OCI-M1 (cell line): Measurements from ENCODE around the gene ELF1.
A peak's percentile ranks its signal among the peaks of the same experiment; 100 is the strongest.

Experiments used
- DNase-seq: peaks from one replicate; lab custom pipeline; 2025; lab: John Stamatoyannopoulos, UW

ELF1 gene

DNA sequence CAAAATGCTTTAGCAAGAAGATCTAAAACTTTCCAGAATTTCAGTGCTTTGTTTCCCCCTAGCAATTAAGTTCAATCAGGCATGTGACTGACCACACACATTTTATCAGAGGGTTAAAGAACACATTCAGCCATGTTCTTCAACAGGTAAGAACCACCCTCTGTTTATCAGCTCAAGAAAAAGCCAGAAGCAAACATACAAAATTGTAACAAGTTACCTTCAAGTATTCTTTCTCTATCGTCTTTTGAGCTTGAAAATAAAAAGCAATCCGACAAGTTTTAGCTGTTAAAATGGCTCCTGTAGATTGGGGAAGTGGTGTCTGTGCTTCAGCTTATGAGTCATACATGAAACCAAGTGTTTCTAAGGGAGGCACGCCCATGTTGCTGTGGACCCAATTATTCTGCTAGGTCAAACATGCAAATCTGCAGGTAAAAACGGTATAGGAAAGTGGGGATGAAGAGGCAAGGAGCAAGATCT lies at the start of gene ELF1:
TSS of gene ELF1 (minus strand) at position 306 of the 477 bp plus-strand sequence. CDS start 37,262 bp downstream, outside the sequence.
- peak; percentile 92 for DNase-seq

DNA sequence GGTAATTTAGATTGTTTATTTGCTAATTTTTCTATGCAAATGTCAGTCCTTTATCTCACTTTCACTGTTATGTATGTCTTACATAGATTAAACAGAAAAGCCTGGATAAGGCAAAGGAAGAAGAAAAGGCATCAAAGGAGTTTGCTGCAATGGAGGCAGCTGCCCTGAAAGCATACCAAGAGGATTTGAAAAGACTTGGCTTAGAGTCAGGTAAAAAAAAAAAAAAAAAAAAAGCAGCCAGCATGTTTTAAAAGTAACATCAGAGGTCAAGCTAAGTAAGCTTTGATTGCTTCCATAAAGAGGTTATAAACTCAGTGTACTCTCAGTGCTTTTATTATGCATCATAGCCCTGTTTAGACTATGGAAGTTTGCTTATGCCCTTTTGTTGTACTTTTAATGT lies 46.0 kb upstream of the ELF1 start:
- DNase-seq: peak; percentile 10

DNA sequence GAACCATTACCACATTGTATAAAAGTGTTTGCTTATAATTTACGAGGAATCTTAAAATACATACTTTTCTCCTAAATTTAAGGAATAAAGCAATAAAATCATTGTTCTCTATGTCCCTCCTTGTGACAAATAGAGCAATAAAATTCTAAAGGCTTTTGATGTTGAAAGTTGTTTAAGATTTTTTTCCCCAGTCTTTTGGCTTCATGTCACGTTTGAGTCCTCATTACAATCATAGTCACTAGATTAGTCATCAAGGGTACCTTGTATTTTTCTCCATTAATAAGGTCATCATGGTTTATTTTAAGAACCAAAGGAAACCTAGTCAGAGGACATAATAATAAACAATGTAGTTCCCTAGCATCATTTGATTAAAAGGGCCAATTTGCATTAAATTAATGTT lies 45.4 kb upstream of the ELF1 start:
- no peak for DNase-seq

DNA sequence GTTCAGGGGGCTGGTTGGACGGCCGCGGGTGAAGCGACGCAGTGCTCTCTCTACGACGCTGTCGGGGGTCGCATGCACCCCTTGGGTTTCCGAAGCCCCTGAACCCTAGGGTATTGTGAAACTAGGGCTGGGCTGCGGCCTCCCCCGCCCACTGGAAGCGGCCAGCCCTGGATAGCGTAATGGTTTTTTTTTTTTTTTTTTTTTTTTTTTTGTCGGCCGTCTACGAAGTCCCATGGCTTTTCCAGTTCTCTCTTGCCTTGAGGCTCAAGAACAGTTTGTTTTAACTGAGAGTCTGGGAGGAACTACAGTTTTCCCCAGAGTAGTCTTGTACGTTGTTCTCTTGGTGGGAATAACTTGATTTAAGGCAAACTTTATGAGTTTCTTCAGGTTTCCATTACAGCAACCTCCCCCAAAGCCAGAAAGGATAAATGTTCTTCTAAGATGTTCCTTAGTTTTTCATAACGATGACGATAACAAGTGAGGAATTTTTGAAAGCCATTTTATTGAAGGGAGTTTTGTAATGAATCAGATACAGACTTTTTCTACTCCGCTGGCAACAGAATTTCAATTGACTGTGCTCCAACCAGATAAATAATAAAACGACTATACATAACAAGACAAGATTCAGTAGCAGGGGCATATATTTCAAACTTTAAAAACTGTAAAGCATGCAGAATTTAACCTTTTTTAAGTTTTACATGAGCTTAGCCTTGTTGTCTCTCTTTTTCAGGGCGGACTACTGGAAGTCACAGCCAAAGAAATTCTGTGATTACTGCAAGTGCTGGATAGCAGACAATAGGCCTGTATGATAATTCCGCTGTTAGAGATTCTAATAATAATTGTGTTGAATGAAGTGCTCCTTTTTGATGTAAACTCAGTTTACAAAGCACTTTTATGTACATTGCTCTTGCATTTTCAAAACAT lies 43.1 kb upstream of the ELF1 start:
- peak; percentile 91 for DNase-seq

DNA sequence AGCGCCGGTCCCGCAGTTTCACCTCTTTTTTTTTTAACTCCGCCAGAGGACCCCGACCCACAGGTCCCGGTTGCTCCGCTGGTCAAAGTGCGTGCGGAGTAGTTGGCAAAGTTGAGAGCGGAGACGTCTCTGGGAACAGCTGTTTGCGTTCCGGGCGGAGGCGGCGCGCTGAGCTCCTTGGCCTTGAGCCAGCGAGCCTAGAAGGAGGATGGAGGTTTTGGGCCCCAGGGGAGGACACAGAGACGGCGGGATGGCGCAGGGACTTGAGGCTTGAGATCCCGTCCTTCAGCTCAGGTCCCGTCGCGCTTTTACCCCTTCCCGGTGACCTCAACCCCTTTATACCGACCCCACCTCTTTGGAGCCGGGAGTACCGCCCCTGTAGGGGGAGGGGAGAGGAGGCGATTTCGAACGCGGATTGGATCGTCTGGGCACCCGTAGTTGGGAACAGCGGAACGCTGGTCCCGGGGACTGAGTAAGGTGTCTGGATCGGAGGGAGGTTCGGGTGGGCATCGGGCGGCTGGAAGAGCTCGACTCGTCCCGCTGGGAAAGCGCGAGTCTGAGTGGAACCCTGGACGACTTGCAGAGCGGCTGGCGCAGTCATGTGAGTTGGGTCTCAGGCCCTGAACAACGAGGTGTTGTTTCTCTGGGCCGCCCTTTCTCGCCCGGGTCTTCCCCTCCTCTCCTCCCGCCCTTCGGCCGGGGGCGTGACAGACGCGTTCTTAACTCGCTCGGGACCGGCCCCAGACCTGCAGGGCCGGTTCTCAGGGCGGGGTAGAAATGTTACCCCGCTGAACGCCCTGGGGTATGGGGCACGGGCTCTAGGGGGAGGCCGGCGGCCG lies 42.2 kb upstream of the ELF1 start, which contains the start of gene WBP4:
TSS of gene WBP4 (plus strand) at position 435 of the 839 bp plus-strand sequence. CDS start at position 600, 165 bp downstream.
- DNase-seq: peak; percentile 97

DNA sequence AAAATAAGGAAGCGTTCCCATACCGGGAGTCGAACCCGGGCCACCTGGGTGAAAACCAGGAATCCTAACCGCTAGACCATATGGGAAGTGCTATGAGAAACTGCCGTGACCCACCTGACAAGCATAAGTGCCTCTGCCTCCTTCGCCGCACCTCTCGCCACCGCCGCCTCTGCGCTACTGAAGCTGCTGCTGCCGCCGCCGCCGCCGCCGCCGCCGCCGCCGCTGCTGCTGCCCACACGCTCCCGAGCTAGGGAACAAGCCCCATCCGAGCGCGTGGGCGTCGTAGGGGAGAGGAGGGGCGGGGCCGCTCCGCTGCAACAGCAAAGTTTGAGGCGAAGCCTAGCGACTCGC lies 41.6 kb upstream of the ELF1 start:
- peak; percentile 93 for DNase-seq

DNA sequence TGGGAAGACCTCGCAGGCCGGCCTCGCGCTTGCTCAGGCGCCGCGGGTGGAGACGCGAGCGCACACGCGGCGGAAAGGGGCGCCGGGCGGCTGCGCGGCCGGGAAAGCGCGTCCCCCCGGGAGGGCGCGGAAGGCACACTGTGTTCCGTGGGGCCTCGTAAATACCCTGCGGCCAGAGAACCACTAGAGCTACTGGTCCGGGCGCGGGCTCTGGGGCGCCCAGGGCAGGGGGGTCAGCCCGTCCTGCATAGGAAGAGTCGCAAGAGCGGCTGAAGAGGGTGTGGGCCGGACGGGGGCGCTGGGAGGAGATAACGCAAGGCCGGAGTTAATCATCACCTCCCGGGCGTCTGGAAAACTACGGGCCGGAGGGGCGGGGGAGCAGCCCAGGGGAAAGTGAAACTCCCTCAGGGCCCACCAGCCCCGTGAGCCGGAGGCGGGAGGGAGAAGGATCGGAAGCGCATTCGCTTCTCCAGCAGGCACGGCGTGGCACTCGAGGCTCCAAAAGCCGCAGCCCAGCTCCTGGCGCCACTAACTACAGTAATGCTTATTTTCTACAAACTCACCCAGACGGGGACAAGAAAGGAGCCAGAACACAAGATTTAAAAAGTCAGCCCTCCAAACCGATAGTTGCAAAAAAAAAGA lies 41.1 kb upstream of the ELF1 start:
- peak; percentile 97 for DNase-seq

DNA sequence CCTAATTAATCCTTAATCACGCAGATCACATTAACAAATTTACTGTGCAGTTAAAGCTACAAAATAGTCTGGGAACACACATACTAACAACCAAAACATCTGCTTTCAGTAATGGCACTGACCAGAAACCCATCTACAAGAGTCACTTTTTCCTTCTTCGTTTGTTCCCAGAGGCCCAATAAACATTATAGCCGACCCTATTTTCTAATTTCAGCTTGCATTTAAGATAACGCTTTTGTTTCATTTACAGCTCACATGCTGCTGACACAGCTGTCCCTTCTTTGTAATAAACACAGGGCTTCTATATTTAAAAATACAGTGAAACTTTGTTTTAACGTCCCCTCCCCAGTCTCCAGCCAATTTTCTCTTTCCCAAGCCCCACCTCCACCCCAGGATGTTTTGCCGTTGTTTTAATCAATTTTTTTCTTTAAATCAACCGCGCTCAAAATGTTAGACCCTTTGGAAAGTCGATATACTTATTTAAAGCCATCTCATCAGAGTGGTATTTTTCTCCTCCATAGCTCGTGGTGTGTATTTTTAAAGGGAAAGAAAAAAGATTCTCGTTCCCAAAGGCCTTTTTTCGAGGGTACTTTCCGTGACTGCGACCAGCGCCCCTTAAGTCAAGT lies 40.5 kb upstream of the ELF1 start:
- peak; percentile 77 for DNase-seq

DNA sequence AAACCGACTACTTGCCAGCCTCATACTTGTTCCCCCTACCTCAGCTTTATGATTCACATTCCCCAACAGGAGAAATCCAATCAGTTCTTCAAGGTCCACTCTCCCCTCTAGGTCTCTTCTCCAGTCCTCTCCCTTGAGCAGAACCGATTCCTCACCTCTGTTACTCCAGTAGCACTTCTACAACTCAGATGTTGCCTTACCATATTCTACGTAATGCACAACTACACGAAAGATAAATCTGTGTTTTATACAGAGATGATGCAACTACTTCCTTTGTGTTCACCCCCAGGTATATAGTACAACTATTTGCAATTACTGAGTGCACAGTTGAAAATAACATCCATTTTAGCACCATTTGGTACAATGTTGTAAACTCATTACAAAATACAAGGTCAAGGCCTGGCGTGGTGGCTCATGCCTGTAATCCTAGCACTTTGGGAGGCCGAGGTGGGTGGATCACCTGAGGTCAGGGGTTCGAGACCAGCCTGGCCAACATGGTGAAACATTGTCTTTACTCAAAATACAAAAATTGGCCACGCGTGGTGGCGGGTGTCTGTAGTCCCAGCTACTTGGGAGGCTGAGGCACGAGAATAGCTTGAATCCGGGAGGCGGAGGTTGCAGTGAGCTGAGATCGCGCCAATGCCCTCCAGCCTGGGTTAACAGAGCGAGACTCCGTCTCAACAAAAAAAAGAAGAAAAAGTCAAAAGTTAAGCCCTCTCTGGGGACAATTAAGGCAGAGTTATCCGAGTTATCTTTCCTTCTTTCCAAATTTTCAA lies 39.4 kb upstream of the ELF1 start:
- DNase-seq: peak; percentile 60

DNA sequence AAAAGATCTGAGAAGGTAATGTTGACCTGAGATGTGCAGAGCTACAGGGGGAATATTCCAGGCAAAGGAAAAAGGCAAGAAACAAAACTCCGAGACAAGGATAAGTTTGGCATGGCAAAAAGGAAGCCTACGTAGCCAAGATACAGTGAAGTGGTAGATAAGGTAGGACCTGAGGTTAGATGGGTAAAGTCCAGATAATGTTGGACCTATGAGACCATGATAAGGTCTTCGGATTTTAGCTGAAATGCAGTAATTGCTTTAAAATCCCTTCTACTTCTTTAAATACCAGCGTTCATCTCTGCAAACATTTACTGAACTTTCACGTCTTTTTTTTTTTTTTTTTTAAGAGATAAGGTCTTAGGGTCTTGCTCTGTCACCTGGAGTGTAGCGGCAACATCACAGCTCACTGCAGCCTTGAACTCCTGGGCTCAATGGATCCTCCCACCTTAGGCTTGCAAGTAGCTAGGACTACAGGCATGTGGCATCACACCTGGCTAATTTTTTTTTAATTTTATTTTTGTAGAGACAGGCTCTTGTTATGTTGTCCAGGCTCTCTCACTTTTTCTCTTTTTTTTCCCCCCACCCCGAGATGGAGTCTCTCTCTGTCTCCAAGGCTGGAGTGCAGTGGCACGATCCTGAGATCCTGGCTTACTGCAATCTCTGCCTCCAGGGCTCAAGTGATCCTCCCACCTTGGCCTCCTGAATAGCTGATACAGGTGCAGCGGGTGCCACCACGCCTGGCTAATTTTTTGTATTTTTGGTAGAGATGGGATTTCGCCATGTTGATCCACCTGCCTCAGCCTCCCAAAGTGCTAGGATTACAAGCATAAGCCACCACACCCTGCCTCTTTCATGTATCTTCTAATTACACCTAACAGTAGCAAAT lies 38.0 kb upstream of the ELF1 start:
- peak; percentile 50 for DNase-seq

DNA sequence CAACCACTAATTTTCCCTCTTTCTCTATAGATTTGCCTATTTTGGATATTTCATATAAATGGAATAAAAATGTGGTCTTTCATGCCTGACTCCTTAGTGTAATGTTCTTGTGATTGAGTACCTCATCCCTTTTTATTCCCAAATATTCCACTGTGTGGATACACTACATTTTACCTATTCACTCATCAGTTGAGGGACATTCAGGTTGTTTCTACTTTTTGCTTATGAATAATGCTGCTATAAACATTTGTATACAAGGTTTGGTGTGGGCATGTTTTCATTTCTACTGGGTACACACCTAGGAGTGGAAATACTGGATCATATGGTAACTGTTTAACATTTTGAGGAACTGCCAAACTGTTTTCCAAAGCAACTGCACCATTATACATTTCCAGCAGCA lies 37.1 kb upstream of the ELF1 start:
- DNase-seq: peak; percentile 50

DNA sequence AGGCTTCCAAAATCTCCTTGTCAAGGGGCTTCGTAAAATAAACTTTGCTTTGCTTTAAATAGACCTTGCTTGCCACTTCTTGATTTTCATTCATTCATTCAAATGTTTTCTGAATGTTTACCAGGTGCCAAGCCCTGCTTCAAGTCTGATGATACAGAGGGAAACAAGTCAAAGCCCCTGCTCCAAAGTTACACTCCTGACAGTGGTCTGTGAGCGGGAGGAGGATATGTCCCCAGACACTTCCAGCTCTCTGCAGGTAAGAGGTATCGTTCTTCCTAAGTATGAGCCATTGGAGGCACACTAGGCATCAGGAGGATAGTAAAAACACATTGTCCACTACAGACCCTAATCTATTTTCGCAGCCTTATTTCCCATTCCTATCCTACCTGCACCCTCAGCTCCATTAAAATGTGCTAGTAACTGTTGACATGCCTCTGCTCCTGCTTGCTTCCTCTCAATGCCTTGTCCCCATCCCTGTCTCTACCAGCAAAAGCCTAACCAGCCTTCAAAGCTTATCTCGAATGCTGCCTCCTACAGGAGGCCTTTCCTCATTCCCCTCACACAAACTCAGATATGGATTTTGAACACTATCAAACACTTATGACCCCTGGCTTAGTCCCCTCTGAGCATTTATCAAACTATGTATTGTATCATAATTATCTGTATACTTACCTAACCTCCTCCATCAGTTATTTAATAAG lies 36.0 kb upstream of the ELF1 start:
- peak; percentile 72 for DNase-seq

DNA sequence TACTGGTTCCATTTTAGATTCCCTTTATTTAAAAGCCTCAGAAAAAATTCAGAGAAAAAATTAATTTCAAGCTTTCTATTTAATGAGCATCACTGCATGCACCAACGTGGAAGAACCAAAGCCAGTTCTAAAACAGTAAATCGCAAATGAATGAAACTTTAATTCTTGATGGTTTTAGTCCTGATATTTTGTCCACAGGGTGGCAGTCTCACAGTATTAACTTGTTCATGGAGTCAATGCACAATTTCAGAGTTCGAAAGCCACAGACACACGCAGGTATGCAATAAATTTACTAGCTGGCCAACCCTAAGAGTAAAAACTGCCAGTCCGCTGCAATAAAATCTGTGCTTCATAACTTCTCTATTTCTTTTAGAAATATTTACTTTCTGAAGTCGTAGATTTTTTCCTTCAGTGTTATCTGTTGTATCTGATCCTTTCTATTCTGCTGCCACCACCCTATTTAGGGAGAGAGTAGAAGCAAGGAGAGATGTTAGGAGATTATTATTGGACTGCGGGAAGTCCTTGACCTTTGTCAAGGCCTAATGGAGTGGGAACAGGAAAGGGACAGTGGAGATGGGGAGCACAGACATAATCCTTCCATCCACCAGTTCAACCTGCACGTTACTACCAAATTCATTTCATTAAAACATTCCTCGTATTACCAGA lies 35.2 kb upstream of the ELF1 start:
- DNase-seq: peak; percentile 84

DNA sequence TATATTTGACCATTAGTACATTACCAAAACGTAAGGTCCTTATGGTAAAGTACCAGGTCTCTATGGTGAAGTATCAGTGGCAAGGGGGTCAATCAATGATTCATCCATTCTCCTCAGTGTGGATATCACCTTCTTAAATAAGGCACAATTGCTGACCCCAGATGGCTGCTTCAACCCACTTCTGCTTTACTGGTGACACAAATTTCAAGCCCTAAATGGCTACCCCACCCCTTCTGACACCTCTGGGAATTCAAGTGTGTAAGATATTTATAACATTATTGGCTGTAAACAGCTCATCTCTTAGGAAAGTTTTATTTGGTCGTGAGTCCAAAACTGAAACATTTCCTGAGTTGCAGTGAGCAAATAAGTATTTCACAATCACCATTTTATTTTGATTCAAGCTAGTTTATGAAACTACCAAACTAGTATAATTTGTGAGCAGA lies 34.3 kb upstream of the ELF1 start:
- peak; percentile 72 for DNase-seq

DNA sequence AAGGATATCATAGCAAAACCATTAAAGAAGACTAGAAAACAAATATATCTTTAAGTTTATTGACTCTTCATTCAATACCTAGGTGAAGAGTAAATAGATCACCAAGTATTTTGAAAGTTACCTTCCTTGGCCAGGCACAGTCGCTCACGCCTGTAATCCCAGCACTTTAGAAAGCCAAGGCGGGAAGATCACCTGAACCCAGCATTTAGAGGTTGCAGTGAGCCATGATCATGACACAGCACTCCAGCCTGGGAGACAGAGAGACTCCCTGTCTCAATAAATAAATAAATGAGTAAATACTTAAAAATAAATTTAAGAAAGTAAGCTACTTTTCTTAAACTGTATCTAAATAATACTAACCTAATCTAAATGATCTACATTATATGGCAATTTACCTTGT lies 33.3 kb upstream of the ELF1 start:
- DNase-seq: no peak

DNA sequence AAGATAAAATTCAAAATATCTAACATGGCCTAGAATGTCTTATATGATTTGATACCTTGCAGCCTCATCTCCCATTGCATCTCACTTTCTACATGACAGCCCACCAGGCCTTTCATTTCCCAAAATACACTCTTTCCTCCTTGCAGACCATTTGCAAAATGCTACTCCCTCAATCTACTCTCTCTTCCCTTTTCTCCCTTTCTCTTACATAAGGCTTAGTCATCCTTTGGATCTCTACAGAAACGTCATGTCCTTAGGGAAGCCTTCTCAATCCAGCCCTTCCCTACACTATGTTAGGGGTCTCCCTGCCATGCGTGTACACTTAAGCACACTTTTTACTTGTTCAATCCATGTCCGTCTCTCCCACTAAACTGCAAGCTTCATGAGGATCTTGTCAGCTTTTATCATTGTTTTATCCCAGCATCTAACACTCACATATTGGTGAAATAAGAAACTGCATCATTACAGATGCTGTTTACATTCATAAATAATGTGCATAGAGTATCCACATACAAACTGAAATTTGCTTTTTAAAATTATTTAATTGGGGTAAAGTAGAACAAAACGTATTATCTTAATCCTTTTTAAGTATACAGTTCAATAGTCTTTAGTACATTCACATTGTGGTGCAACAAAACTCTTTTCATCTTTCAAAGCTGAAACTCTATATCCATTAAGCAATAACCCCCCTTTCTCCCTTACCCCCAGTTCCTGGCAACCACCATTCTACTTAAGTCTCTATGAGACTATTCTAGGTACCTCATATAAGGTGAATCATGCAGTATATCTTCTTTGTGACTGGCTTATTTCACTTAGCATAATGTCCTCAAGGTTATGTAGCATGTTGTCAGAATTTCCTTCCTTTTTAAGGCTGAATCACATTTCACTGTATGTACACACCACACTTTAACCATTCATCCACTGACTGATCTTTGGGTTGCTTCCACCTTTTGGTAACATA lies 30.6 kb upstream of the ELF1 start:
- no peak for DNase-seq

DNA sequence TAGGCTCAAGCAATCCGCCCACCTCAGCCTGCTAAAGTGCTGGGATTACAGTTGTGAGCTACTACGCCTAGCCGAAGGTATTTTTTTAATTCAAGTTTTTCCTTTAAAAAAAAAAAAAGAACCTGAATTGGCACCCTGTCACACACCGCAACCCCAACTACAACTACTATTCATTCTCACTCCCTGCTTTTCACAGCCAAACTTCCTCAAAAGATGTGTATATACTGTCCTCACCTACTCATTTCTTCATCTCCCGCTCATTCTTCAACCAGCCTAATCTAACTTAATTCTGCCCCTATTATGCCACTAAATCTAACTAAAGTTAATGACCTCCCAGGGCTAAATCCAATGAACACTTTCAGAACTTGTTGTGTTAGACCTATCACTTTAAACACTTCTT lies 29.5 kb upstream of the ELF1 start:
- no peak for DNase-seq
